T-helper 2 cell treated with Interferon-gamma antibody and Interleukin-4, amounts not matched to agents 5 μg/mL and 100 μg/mL, for 36 hours (primary cell): ENCODE measurements around the gene PSORS1C2.

Experiments
- DNase-seq: peaks from one replicate; pipeline ENCODE4 v3.0.0; 2021; ENCODE audit warnings: low spot score
- H3K27ac Mint-ChIP-seq: one replicate; pipeline ENCODE4 v1.8.0; 2021; ENCODE audit warnings: mild to moderate bottlenecking, mixed read lengths
- H3K27me3 Mint-ChIP-seq: one replicate; pipeline ENCODE4 v1.8.0; 2021; ENCODE audit warnings: low read depth, mixed read lengths
- H3K36me3 Mint-ChIP-seq: one replicate; pipeline ENCODE4 v1.8.0; 2021; ENCODE audit warnings: low read depth, mixed read lengths
- H3K4me1 Mint-ChIP-seq: one replicate; pipeline ENCODE4 v1.8.0; 2021; ENCODE audit warnings: low read depth, mixed read lengths
- H3K4me3 Mint-ChIP-seq: one replicate; pipeline ENCODE4 v1.8.0; 2022; ENCODE audit warnings: mild to moderate bottlenecking, moderate library complexity, mixed read lengths
- H3K9me3 Mint-ChIP-seq: one replicate; pipeline ENCODE4 v1.8.0; 2021; ENCODE audit warnings: mixed read lengths

Gene PSORS1C2

GRCh38 chr6:31161216-31162126 is 22.6 kb upstream of the PSORS1C2 start:
- H3K36me3 Mint-ChIP-seq: peaks cover 43% of the 10 kb centered on the region
- peak overlapping the region; percentile 34 for H3K4me3 Mint-ChIP-seq
- peaks cover 25% of the 10 kb centered on the region for H3K4me1 Mint-ChIP-seq

GRCh38 chr6:31158863-31159855 is 20.3 kb upstream of the PSORS1C2 start:
- DNase-seq: peak; percentile 15
- H3K27me3 Mint-ChIP-seq: no peaks in the 10 kb centered on the region
- peak overlapping the region; percentile 79 for H3K27ac Mint-ChIP-seq
- H3K4me1 Mint-ChIP-seq: peaks cover 28% of the 10 kb centered on the region
- no peaks in the 10 kb centered on the region for H3K9me3 Mint-ChIP-seq
- H3K4me3 Mint-ChIP-seq: peak overlapping the region; percentile 93
- peaks cover 47% of the 10 kb centered on the region for H3K36me3 Mint-ChIP-seq

More at GRCh38 chr6:31161216-31162126, 22.6 kb upstream of the PSORS1C2 start:
- no peak for DNase-seq
- no peaks in the 10 kb centered on the region for H3K9me3 Mint-ChIP-seq
- no peaks in the 10 kb centered on the region for H3K27me3 Mint-ChIP-seq
- no peak overlapping the region for H3K27ac Mint-ChIP-seq

GRCh38 chr6:31158140-31158862 is 19.4 kb upstream of the PSORS1C2 start, which contains the start of gene TCF19:
TSS of gene TCF19 (plus strand) at chr6:31158589. CDS start at chr6:31159470, 881 bp downstream.
- Mint-ChIP-seq H3K36me3 (peaks cover 44% of the 10 kb centered on the region), H3K4me1 (peaks cover 28% of the 10 kb centered on the region), H3K27ac (peak within 1 kb of the TSS; percentile 79), H3K27me3 (no peaks in the 10 kb centered on the region), H3K4me3 (peak within 1 kb of the TSS; percentile 93), H3K9me3 (no peaks in the 10 kb centered on the region)
- peak; percentile 99 for DNase-seq

GRCh38 chr6:31157513-31158139 is 18.8 kb upstream of the PSORS1C2 start, which contains the start of gene CCHCR1:
TSS of gene CCHCR1 (minus strand) at chr6:31157802. CDS start at chr6:31157600, 202 bp downstream.
- no peak for DNase-seq
- Mint-ChIP-seq H3K27me3 (no peaks in the 10 kb centered on the region), H3K4me1 (peaks cover 28% of the 10 kb centered on the region), H3K4me3 (peak within 1 kb of the TSS; percentile 93), H3K36me3 (peaks cover 40% of the 10 kb centered on the region), H3K9me3 (no peaks in the 10 kb centered on the region), H3K27ac (peak within 1 kb of the TSS; percentile 79)

- Mint-ChIP-seq H3K4me3 (no peak overlapping the region), H3K27ac (no peak overlapping the region), H3K27me3 (no peaks in the 10 kb centered on the region), H3K9me3 (no peaks in the 10 kb centered on the region), H3K4me1 (peaks cover 24% of the 10 kb centered on the region), H3K36me3 (peaks cover 31% of the 10 kb centered on the region)
- no peak for DNase-seq
These were observed 17.8 kb upstream of the PSORS1C2 start for GRCh38 chr6:31156641-31157040.

- H3K36me3 Mint-ChIP-seq: peaks cover 14% of the 10 kb centered on the region
- peaks cover 12% of the 10 kb centered on the region for H3K4me1 Mint-ChIP-seq
- H3K27me3 Mint-ChIP-seq: no peaks in the 10 kb centered on the region
- DNase-seq: no peak
- no peak overlapping the region for H3K27ac Mint-ChIP-seq
- H3K4me3 Mint-ChIP-seq: no peak overlapping the region
- no peaks in the 10 kb centered on the region for H3K9me3 Mint-ChIP-seq
These were observed 15.6 kb upstream of the PSORS1C2 start for GRCh38 chr6:31154436-31154835.

- Mint-ChIP-seq H3K4me1 (peaks cover 11% of the 10 kb centered on the region), H3K9me3 (no peaks in the 10 kb centered on the region), H3K27me3 (no peaks in the 10 kb centered on the region), H3K27ac (peak overlapping the region; percentile 41), H3K36me3 (peaks cover 11% of the 10 kb centered on the region), H3K4me3 (no peak overlapping the region)
- DNase-seq: no peak
These were observed 13.9 kb upstream of the PSORS1C2 start for GRCh38 chr6:31152781-31153180.

- Mint-ChIP-seq H3K9me3 (no peaks in the 10 kb centered on the region), H3K4me1 (peaks cover 1% of the 10 kb centered on the region), H3K27ac (no peak overlapping the region), H3K36me3 (peaks cover 14% of the 10 kb centered on the region), H3K27me3 (no peaks in the 10 kb centered on the region), H3K4me3 (no peak overlapping the region)
- DNase-seq: no peak
These were observed 11.1 kb upstream of the PSORS1C2 start for GRCh38 chr6:31149827-31150447.

- no peak overlapping the region for H3K4me3 Mint-ChIP-seq
- no peaks in the 10 kb centered on the region for H3K9me3 Mint-ChIP-seq
- H3K27ac Mint-ChIP-seq: no peak overlapping the region
- H3K4me1 Mint-ChIP-seq: no peaks in the 10 kb centered on the region
- H3K27me3 Mint-ChIP-seq: no peaks in the 10 kb centered on the region
- DNase-seq: no peak
- H3K36me3 Mint-ChIP-seq: peaks cover 15% of the 10 kb centered on the region
These were observed 6.5 kb upstream of the PSORS1C2 start for GRCh38 chr6:31145386-31145785.

- Mint-ChIP-seq H3K4me1 (no peaks in the 10 kb centered on the region), H3K36me3 (peaks cover 15% of the 10 kb centered on the region), H3K9me3 (no peaks in the 10 kb centered on the region), H3K27ac (no peak overlapping the region), H3K4me3 (no peak overlapping the region), H3K27me3 (no peaks in the 10 kb centered on the region)
- no peak for DNase-seq
These were observed 6.1 kb upstream of the PSORS1C2 start for GRCh38 chr6:31144970-31145340.

GRCh38 chr6:31144296-31144969 is 5.6 kb upstream of the PSORS1C2 start:
- H3K27me3 Mint-ChIP-seq: no peaks in the 10 kb centered on the region
- H3K4me1 Mint-ChIP-seq: no peaks in the 10 kb centered on the region
- H3K36me3 Mint-ChIP-seq: peaks cover 13% of the 10 kb centered on the region
- DNase-seq: no peak
- H3K9me3 Mint-ChIP-seq: no peaks in the 10 kb centered on the region
- no peak overlapping the region for H3K27ac Mint-ChIP-seq
- no peak overlapping the region for H3K4me3 Mint-ChIP-seq

GRCh38 chr6:31143148-31143547 is 4.3 kb upstream of the PSORS1C2 start:
- no peak for DNase-seq
- Mint-ChIP-seq H3K4me3 (no peak overlapping the region), H3K27ac (no peak overlapping the region), H3K4me1 (no peaks in the 10 kb centered on the region), H3K36me3 (peaks cover 11% of the 10 kb centered on the region), H3K9me3 (no peaks in the 10 kb centered on the region), H3K27me3 (no peaks in the 10 kb centered on the region)
